GM23338 (cell line): ENCODE data around the gene EYS. TPM values are rescaled to one million over a fixed set of nuclear protein-coding genes. Genes with fewer than 3 reads are reported as not detected.

Source experiments
- ATAC-seq: fragments of 200-7000 bp; cut with Tn5 transposase; 3 replicates; pipeline ENCODE4 v1.9.1; 2020
- DNase-seq: peaks from one replicate; pipeline ENCODE4 v3.0.0-alpha.2; 2015; ENCODE audit warnings: low spot score
- H2AFZ ChIP-seq: fragments of 200-600 bp; sonication (generic); 2 replicates; pipeline ENCODE4 v1.8.0; 2016; ENCODE audit warnings: antibody characterized with exemption, mild to moderate bottlenecking, moderate library complexity
- H3F3A ChIP-seq: fragments of 200-600 bp; sonication (generic); replicated peaks from 2 replicates; pipeline ENCODE4 v1.8.0; 2017; ENCODE audit warnings: antibody characterized with exemption, mixed run types, low read depth
- H3K27ac ChIP-seq: fragments of 200-600 bp; sonication (generic); 2 replicates; pipeline ENCODE4 v1.6.1; 2016; ENCODE audit warnings: low read depth
- H3K27me3 ChIP-seq: fragments of 200-600 bp; sonication (generic); 2 replicates; pipeline ENCODE4 v1.8.0; 2016; ENCODE audit warnings: mild to moderate bottlenecking, mixed run types, moderate library complexity; ENCODE audit not compliant: insufficient read depth
- H3K36me3 ChIP-seq: fragments of 200-600 bp; sonication (generic); 2 replicates; pipeline ENCODE4 v1.8.0; 2016; ENCODE audit warnings: mild to moderate bottlenecking; ENCODE audit not compliant: insufficient read depth
- H3K4me1 ChIP-seq: fragments of 200-600 bp; sonication (generic); 2 replicates; pipeline ENCODE4 v1.8.0; 2016; ENCODE audit warnings: mild to moderate bottlenecking, moderate library complexity; ENCODE audit not compliant: insufficient read depth
- H3K4me2 ChIP-seq: fragments of 200-600 bp; sonication (generic); 2 replicates; pipeline ENCODE4 v1.7.1; 2017; ENCODE audit warnings: mixed run types
- H3K4me3 ChIP-seq: fragments of 200-600 bp; sonication (generic); 2 replicates; pipeline ENCODE4 v1.6.1; 2016; ENCODE audit warnings: mixed run types
- H3K79me2 ChIP-seq: fragments of 200-600 bp; sonication (generic); replicated peaks from 2 replicates; pipeline ENCODE4 v1.8.0; 2017; ENCODE audit warnings: mild to moderate bottlenecking; ENCODE audit not compliant: insufficient read depth
- H3K9me2 ChIP-seq: fragments of 200-600 bp; sonication (generic); 2 replicates; pipeline ENCODE4 v1.8.0; 2017; ENCODE audit not compliant: insufficient read depth
- H4K20me1 ChIP-seq: fragments of 200-600 bp; sonication (generic); replicated peaks from 2 replicates; pipeline ENCODE4 v1.8.0; 2017; ENCODE audit warnings: mild to moderate bottlenecking; ENCODE audit not compliant: insufficient read depth
- H3K27ac Mint-ChIP-seq: 2 replicates; pipeline ENCODE4 v1.8.0; 2020; ENCODE audit warnings: inconsistent platforms, mild to moderate bottlenecking, moderate library complexity, mixed read lengths
- H3K27me3 Mint-ChIP-seq: 3 replicates; pipeline ENCODE4 v1.8.0; 2022; ENCODE audit warnings: low read depth, mild to moderate bottlenecking, moderate library complexity, mixed read lengths, inconsistent platforms; ENCODE audit not compliant: insufficient read depth, poor library complexity
- H3K36me3 Mint-ChIP-seq: 3 replicates; pipeline ENCODE4 v1.8.0; 2021; ENCODE audit warnings: low read depth, mild to moderate bottlenecking, inconsistent platforms, moderate library complexity, mixed read lengths
- H3K4me1 Mint-ChIP-seq: 3 replicates; pipeline ENCODE4 v1.8.0; 2020; ENCODE audit warnings: mild to moderate bottlenecking, inconsistent platforms, mixed read lengths
- H3K4me3 Mint-ChIP-seq: 3 replicates; pipeline ENCODE4 v1.8.0; 2021; ENCODE audit warnings: moderate library complexity, mild to moderate bottlenecking, inconsistent platforms, mixed read lengths
- H3K9me3 Mint-ChIP-seq: 3 replicates; pipeline ENCODE4 v1.8.0; 2020; ENCODE audit warnings: moderate library complexity, mild to moderate bottlenecking, inconsistent platforms, mixed read lengths
- CREB1 ChIP-seq: fragments of 250-450 bp; sonication (Bioruptor Pico); IDR thresholded peaks from 2 replicates; pipeline ENCODE4 v1.5.0; 2020; ENCODE audit warnings: low read depth, mild to moderate bottlenecking, moderate library complexity
- EZH2phosphoT487 ChIP-seq: fragments of 200-600 bp; sonication (generic); IDR thresholded peaks from one replicate; pipeline ENCODE4 v1.8.1; 2018; ENCODE audit warnings: antibody characterized with exemption; ENCODE audit not compliant: unreplicated experiment
- JUNB ChIP-seq: IDR thresholded peaks from one replicate; pipeline ENCODE4 v1.6.1; 2016; ENCODE audit warnings: antibody characterized with exemption; ENCODE audit not compliant: unreplicated experiment
- POLR2AphosphoS5 ChIP-seq: IDR thresholded peaks from 2 replicates; pipeline ENCODE4 v1.6.1; 2016; ENCODE audit warnings: antibody characterized with exemption, low read depth
- ZNF114 ChIP-seq: fragments of 250-450 bp; sonication (Bioruptor Pico); IDR thresholded peaks from 2 replicates; pipeline ENCODE4 v1.5.0; 2020; ENCODE audit warnings: mild to moderate bottlenecking, moderate library complexity
- ZNF331 ChIP-seq: fragments of 250-450 bp; sonication (Bioruptor Pico); IDR thresholded peaks from 2 replicates; pipeline ENCODE4 v1.5.0; 2020; ENCODE audit warnings: low read depth, mild to moderate bottlenecking, moderate library complexity
- polyA plus RNA-seq: library from polyadenylated mRNA; unstranded; fragments of >200 nt; fragmentation: Nextera tagmentation; extraction: Ambion mirVana; gene quantifications from 2 replicates; pipeline ENCODE4 v1.2.1, GENCODE V29; 2016
- total RNA-seq: library from RNA; depleted of rRNA; stranded (reverse); fragments of >200 nt; shearing (Covaris generic); gene quantifications from 2 replicates; pipeline ENCODE4 v1.2.3, GENCODE V29; 2014
- TF ChIP-seq, protein P1 (sequence below): IDR thresholded peaks from 2 replicates; pipeline ENCODE4 v1.6.1; 2016; ENCODE audit warnings: antibody characterized with exemption
- TF ChIP-seq, protein P2 (sequence below), 2 experiments: fragments of 200-600 bp in 1 of 2; sonication (generic) in 1 of 2; conservative IDR thresholded peaks; 2 replicates each; pipeline versions ENCODE4 v1.5.1 to v1.6.1; 2016 to 2017; ENCODE audit warnings: antibody characterized with exemption in 2 of 2, low read depth in 2 of 2, mild to moderate bottlenecking in 2 of 2, moderate library complexity in 1 of 2
- TF ChIP-seq, protein P3 (sequence below): IDR thresholded peaks from one replicate; pipeline ENCODE4 v1.6.1; 2018; ENCODE audit warnings: antibody characterized with exemption; ENCODE audit not compliant: unreplicated experiment

Gene EYS
- total and polyA plus RNA-seq, 2 experiments from 2014 or later = 0.38 to 0.52 TPM

DNA sequence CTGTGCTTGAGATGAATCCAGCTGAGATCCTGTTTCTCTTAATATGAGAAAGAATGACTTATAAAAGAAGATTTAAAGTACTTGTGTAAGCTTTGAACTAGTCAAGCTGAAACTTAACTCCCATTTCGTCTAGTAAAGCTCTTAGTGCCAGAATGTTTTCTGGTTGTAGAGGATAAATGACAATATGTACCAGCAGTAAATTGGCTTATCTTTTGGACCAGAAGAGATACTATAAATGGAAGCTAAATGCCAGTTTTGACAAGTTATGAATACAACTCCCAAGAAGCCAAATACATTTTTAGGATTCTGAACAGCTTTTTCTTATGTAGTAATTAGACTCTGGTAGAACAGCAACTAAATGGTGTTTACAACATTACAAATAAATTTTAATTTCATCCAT, 608.7 kb downstream of the EYS start:
- no peak for ATAC-seq
- no peak overlapping the region for H3K27ac ChIP-seq
- no peaks in the 10 kb centered on the region for H4K20me1 ChIP-seq
- Mint-ChIP-seq H3K27me3 (no peaks in the 10 kb centered on the region), H3K27ac (no peak overlapping the region), H3K9me3 (no peaks in the 10 kb centered on the region; the same call in 2 of the 3 replicates), H3K36me3 (no peaks in the 10 kb centered on the region), H3K4me1 (no peaks in the 10 kb centered on the region), H3K4me3 (no peak overlapping the region)
- DNase-seq = no peak
- no peaks in the 10 kb centered on the region for H3K9me2 ChIP-seq
- H2AFZ ChIP-seq = no peak overlapping the region
- TF ChIP-seq, protein P1, sequence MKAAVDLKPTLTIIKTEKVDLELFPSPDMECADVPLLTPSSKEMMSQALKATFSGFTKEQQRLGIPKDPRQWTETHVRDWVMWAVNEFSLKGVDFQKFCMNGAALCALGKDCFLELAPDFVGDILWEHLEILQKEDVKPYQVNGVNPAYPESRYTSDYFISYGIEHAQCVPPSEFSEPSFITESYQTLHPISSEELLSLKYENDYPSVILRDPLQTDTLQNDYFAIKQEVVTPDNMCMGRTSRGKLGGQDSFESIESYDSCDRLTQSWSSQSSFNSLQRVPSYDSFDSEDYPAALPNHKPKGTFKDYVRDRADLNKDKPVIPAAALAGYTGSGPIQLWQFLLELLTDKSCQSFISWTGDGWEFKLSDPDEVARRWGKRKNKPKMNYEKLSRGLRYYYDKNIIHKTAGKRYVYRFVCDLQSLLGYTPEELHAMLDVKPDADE = no peak
- TF ChIP-seq POLR2AphosphoS5 (no peak), ZNF114 (CRISPR knock-in tag) (no peak), ZNF331 (no peak), EZH2phosphoT487 (no peak), JUNB (no peak), CREB1 (no peak)
- TF ChIP-seq, protein P2, sequence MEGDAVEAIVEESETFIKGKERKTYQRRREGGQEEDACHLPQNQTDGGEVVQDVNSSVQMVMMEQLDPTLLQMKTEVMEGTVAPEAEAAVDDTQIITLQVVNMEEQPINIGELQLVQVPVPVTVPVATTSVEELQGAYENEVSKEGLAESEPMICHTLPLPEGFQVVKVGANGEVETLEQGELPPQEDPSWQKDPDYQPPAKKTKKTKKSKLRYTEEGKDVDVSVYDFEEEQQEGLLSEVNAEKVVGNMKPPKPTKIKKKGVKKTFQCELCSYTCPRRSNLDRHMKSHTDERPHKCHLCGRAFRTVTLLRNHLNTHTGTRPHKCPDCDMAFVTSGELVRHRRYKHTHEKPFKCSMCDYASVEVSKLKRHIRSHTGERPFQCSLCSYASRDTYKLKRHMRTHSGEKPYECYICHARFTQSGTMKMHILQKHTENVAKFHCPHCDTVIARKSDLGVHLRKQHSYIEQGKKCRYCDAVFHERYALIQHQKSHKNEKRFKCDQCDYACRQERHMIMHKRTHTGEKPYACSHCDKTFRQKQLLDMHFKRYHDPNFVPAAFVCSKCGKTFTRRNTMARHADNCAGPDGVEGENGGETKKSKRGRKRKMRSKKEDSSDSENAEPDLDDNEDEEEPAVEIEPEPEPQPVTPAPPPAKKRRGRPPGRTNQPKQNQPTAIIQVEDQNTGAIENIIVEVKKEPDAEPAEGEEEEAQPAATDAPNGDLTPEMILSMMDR (conservative IDR thresholded peaks at IDR 0.05; ENCODE audit: low read depth in 2 of 2) = no peak
- TF ChIP-seq, protein P3, sequence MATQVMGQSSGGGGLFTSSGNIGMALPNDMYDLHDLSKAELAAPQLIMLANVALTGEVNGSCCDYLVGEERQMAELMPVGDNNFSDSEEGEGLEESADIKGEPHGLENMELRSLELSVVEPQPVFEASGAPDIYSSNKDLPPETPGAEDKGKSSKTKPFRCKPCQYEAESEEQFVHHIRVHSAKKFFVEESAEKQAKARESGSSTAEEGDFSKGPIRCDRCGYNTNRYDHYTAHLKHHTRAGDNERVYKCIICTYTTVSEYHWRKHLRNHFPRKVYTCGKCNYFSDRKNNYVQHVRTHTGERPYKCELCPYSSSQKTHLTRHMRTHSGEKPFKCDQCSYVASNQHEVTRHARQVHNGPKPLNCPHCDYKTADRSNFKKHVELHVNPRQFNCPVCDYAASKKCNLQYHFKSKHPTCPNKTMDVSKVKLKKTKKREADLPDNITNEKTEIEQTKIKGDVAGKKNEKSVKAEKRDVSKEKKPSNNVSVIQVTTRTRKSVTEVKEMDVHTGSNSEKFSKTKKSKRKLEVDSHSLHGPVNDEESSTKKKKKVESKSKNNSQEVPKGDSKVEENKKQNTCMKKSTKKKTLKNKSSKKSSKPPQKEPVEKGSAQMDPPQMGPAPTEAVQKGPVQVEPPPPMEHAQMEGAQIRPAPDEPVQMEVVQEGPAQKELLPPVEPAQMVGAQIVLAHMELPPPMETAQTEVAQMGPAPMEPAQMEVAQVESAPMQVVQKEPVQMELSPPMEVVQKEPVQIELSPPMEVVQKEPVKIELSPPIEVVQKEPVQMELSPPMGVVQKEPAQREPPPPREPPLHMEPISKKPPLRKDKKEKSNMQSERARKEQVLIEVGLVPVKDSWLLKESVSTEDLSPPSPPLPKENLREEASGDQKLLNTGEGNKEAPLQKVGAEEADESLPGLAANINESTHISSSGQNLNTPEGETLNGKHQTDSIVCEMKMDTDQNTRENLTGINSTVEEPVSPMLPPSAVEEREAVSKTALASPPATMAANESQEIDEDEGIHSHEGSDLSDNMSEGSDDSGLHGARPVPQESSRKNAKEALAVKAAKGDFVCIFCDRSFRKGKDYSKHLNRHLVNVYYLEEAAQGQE = no peak
- no peak overlapping the region for H3K4me2 ChIP-seq
- no peaks in the 10 kb centered on the region for H3K4me1 ChIP-seq
- no peak overlapping the region for H3K4me3 ChIP-seq
- H3K36me3 ChIP-seq = no peaks in the 10 kb centered on the region
- no peaks in the 10 kb centered on the region for H3K79me2 ChIP-seq
- no peaks in the 10 kb centered on the region for H3K27me3 ChIP-seq
- no peaks in the 10 kb centered on the region for H3F3A ChIP-seq

DNA sequence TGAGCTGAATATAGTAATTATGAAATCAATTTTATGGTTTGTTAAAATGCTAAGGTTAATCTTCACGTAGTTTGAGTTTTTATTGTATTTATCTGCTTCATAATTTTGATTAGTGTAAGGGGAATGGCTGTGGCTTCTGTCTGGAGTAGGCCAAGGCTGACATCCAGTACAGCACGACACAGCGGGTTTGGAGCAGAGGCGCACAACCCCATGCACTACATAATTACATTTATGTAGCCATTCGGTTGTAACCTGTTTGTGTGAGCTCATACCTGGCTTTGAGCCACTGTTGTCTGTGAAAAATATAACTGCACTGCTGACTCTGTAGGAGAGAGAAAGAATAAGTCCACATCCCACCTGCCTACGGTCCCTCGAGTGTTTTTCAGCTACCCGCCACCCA, 615.5 kb downstream of the EYS start:
- no peak overlapping the region for H3K4me3 Mint-ChIP-seq
- no peaks in the 10 kb centered on the region for H3K4me1 Mint-ChIP-seq
- Histone ChIP-seq H2AFZ (no peak overlapping the region), H3K4me2 (no peak overlapping the region), H3K4me3 (no peak overlapping the region), H3K9me2 (no peaks in the 10 kb centered on the region), H3K79me2 (no peaks in the 10 kb centered on the region), H3K27me3 (no peaks in the 10 kb centered on the region), H3K4me1 (no peaks in the 10 kb centered on the region), H3K27ac (no peak overlapping the region), H4K20me1 (no peaks in the 10 kb centered on the region), H3F3A (no peaks in the 10 kb centered on the region), H3K36me3 (no peaks in the 10 kb centered on the region; the same call in 1 of the 2 replicates)
- H3K27ac Mint-ChIP-seq = no peak overlapping the region
- ATAC-seq (no peak), DNase-seq (no peak)
- H3K36me3 Mint-ChIP-seq = peaks cover 20% of the 10 kb centered on the region
- H3K9me3 Mint-ChIP-seq = peaks cover 31% of the 10 kb centered on the region
- H3K27me3 Mint-ChIP-seq = peaks cover 2% of the 10 kb centered on the region
- TF ChIP-seq, protein P2 (conservative IDR thresholded peaks at IDR 0.05; ENCODE audit: low read depth in 2 of 2) = no peak
- TF ChIP-seq, protein P1 = no peak
